ENCODE results near the gene SEC31A.
"Not testable (repeated sequence)": the region's sequence is repeated elsewhere in the genome, so short reads cannot be mapped to it uniquely, and the experiment has no call there.

The SEC31A gene

GRCh38 chr4:82896755-82897154 lies 5.8 kb upstream of the SEC31A start:
- no peak for DNase-seq

DNA sequence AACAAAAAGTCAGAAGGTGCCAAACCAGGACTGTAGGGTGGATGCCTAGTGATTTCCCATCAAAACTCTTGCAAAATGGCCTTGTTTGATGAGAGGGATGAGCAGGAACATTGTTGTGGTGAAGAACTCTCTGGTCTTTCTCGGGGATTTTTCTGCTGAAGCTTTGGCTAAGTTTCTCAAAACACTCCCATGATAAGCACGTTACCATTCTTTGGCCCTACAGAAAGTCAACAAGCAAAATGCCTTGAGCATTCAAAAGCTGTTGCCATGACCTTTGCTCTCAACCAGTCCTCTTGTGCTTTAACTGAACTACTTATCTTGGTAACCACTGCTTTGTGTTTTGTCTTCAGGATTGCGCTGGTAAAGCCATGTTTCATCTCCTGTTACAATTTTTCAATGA lies 3.0 kb upstream of the SEC31A start:
- DNase-seq: no peak

DNA sequence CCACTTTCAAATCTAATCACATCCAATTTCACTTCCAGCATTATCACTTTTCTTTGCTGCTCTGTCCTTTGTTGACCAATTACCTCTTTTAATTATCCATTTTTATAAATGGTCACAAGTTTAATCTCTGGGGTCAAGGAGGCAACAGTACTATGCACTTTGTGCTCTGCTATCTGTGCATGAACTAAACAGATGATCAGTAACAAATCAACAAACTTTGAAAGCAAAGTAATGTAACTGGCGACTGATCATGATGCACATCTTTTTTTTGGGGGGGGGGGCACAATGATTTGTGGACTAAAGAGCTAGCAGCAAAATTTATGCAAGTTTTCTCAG lies 1.5 kb upstream of the SEC31A start:
- no peak for DNase-seq

DNA sequence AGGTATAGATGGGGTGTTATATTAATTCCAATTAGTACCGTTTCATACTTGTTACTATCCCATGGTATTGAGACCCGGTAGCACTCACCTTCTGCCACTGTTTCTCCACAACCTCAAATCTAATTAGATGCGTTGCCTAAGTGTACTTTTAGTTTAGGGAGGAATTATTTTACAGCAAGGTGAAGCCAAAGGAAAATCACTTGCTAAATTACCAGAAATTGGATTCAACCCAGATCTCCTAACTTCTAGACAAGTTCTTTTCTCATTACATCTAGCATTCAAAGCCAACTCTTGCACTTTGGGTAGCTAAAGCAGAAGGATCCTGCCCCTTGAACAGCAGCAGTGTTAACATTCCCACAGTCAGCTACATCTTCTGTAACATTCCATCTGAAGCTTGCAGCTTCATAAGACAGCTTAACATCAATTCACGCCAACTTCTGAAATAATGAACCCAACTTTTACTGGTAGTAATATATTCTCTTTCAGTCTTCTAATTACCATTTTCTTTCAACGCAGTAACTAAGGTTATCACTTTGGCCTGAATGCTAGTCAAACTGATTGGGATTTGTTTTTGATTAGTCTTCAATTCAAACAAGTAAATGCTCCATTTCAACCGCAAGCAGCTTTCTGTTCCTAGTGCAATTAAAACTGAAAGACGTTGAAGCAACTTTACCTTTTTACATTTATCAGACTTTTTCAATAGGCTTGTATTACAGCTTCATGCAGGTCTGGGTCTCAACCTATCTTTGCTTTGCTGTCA lies 934 bp upstream of the SEC31A start:
- no peak for DNase-seq

DNA sequence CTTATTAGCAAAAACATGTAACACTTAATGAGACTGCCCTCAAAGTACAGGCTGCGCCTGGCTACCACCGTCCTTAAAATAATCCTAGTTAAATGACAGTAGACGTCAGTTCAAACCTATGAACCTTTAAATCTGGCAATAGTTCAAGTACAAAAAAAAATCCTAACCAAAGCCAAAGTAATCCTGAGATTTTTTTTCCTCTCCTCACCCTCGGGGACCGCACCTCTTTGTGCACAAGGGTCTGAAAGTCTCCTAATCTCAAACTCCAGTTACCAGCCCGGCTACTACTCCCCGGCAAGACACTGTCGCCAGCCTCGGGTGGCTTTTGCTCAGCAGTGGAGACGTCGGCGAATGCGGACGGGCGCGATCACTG lies 439 bp downstream of the SEC31A start:
- DNase-seq: no peak

DNA sequence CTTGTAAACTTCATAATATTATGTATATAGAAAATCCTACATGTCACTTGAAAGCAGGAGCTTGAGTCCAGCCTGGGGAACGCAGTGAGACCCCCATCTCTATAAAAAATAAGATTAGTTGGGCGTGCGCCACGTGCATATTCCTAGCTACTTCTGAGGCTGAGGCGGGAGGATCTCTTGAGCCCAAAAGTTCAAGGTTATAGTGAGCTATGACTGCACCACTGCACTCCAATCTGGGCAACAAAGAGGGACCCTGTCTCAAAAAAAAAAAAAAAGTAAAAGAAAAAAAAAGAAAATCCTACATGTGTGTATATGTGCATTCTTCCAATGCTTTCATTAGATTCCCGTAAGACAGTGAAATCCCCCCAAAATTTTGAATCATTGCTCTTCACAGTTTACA lies 1.7 kb downstream of the SEC31A start:
- DNase-seq: no peak

DNA sequence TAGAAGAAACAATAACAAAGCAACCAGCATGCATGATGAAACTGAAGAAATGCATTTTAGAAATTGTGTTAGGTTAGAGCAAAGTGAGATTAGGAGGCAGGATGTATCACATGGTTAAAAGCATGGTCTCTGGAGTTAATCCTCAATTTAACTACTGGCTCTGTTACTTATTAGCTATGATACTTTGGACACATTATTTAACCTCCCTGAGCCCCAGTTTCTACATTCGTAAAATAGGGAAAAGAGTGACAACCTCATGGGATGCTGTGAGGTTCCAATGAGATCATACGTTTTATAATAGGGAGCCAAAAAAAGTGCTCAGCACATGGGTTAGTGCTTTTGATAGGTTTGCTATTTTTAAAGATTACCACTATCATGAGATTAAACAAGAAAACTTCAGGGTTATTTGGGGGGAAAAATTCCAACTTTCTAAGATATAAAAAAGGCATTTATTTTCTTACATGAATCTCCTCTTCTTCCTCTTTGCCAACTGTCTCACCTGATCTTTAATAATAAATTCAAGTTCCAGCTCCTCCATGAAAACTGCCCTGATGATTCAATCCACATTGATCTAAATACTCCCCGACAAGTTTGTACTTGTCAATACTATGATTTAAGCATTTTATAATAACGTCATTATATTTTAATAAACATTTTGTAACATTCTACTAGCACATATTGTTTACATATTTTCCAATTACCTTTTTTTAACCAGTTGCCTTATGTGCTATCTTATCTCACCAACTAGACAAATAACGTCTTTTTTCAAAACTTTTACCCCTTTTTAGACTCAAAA lies 4.6 kb downstream of the SEC31A start:
- DNase-seq: no peak

- no peak for DNase-seq
Measured at GRCh38 chr4:82885410-82885809, 5.5 kb downstream of the SEC31A start.

GRCh38 chr4:82868572-82868971 lies 22.4 kb downstream of the SEC31A start:
- DNase-seq: no peak

DNA sequence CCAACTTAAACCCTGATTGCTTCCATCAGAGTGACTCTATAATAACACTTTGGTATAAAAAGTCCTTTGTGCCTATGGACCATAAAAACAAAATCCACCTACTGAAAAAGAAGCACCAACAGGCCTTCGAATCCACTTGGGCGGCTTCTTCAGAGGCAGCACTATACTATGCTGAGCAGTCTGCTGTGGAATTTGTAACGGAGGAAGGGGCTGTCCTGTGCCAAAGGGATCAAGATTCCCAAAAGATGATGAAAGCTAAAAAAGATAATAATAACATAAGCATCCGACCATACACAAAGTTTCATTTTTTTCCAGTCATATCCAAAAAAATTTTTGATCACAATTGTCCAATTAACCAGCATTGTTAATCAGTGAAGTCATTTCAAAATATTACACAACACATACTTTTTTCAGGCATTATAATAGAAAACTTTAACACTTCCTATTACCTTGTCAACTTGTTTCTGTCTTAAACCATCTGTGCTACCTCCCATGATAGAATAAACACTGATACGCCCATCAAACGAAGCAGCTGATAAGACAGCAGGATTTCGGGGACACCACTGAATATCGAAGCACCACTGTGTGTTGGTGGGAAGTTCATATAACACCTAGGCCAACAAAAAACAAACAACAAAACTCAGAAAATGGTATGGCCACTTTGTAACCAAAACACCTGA lies 24.1 kb downstream of the SEC31A start:
- no peak for DNase-seq

GRCh38 chr4:82866033-82866432 lies 24.9 kb downstream of the SEC31A start:
- DNase-seq: not testable (repeated sequence)

- DNase-seq: no peak
Measured at GRCh38 chr4:82865592-82865991, 25.4 kb downstream of the SEC31A start.

GRCh38 chr4:82864336-82864979 lies 26.5 kb downstream of the SEC31A start:
- no peak for DNase-seq

- no peak for DNase-seq
Measured at GRCh38 chr4:82861529-82861928, 29.4 kb downstream of the SEC31A start.

DNA sequence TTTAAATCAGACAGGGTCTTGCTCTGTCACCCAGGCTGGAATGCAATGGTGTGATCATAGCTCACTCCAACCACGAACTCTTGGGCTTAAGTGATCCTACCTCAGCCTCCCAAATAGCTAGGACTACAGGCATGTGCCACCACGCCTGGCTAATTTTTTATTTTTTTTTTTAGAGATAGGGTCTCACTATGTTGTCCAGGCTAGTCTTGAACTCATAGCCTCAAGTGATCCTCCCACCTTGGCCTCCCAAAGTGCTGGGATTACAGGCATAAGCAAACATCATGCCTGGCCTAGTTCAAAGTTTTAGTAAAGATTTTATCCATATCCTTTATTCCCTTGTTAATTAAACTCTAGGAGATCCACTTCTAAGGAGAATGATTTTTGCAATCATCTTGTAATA lies 30.5 kb downstream of the SEC31A start:
- not testable (repeated sequence) for DNase-seq

GRCh38 chr4:82852751-82853285 lies 38.1 kb downstream of the SEC31A start:
- no peak for DNase-seq

GRCh38 chr4:82851885-82852750 lies 38.8 kb downstream of the SEC31A start:
- DNase-seq: no peak

- no peak for DNase-seq
Measured at GRCh38 chr4:82851318-82851717, 39.6 kb downstream of the SEC31A start.

- DNase-seq: no peak
Measured at GRCh38 chr4:82850684-82851083, 40.3 kb downstream of the SEC31A start.

DNA sequence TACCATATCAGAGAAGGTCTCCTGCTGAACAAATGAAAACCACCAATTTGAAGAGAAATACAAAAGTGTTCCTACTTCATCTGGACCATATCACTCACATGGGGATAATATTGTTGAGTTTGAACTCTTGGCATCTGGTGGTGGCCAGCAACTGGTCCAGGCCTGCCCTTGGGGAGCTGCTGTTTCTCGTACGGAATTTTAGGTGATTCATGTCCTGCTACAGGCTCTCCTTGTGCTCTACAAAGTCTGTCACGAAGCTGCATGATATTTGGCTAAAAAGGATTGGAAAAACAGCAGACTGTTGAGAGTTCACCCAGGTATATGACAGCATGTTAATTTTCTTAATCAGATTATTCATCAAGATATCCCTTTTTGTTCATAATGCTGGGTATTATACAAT lies 42.2 kb downstream of the SEC31A start:
- DNase-seq: no peak

- no peak for DNase-seq
Measured at GRCh38 chr4:82842593-82842992, 48.4 kb downstream of the SEC31A start.

GRCh38 chr4:82839624-82840023 lies 51.3 kb downstream of the SEC31A start:
- DNase-seq: no peak

All from NCI-H1417 treated with DMSO at 0.1 percent for 48 hours (cell line).